ENCODE measurements around the gene MMAB.

The MMAB gene

DNA sequence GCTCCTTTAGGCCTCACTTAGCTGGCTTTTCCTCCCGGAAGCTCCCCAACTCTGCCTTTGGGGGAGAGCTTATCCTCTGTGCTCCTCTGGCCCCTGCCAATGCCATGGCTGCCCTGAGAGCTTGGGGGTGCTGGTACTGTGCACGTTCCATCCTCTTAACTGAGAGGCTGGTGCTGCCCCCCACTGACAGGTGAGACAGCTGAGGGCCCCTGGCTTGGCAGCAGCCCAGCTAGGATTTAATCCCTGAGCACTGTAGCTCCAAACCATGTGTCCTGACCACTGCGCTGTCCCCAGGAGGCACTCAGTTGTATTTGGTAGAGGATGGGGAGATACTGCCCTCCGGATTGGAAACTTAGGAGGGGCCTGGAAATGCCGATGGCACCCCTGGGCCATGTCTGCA is 49.8 kb downstream of the MMAB start:
- no peak for TF ChIP-seq POLR2A (IDR thresholded peaks at IDR 0.05; ENCODE audit: low read depth, low read length)
- FAIRE-seq (no peak), DNase-seq (ENCODE audit: insufficient read length, low spot score) (no peak)

DNA sequence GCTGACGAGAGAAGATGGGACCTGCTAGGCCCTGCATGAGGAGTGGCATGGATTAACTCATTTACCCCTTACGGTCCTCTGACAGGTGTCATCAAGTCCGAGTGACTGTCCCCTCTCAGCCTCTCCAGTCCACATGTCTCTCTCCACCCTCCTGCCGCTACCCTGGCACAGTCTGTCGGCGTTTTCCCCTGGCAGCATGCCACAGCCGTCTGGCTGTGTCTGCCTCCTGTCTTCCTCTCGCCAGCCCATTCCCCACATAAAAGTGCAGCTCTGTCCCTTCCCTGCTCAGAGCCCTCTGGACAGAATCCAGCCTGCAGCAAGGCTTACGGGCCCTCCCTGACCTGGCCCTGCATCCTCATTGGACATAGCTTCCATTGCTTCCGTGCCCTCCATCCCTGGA is 50.2 kb downstream of the MMAB start:
- DNase-seq (ENCODE audit: insufficient read length, low spot score) (no peak), FAIRE-seq (no peak)
- TF ChIP-seq POLR2A (IDR thresholded peaks at IDR 0.05; ENCODE audit: low read depth, low read length) = no peak

DNA sequence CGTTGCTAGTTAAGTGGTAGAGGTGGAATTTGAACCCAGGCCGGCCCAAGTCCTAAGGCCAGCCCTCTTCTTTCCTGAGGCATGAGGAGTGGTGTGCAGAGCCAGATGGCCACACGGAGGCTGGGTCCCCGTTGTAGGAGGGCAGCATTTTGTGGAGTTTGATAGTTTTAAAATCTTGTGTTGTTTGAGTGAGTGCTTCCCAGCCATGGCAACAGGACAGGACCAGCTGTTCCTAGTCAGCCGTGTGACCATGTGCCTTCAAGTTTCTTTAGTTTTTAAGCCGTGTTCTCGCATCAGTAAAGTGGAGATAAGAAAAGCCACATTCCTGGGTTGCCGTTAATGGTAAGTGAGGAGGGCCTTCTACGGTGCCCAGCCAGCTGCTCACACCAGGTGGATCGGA is 51.5 kb downstream of the MMAB start:
- no peak for DNase-seq (ENCODE audit: insufficient read length, low spot score)
- no peak for TF ChIP-seq POLR2A (IDR thresholded peaks at IDR 0.05; ENCODE audit: low read depth, low read length)
- no peak for FAIRE-seq

DNA sequence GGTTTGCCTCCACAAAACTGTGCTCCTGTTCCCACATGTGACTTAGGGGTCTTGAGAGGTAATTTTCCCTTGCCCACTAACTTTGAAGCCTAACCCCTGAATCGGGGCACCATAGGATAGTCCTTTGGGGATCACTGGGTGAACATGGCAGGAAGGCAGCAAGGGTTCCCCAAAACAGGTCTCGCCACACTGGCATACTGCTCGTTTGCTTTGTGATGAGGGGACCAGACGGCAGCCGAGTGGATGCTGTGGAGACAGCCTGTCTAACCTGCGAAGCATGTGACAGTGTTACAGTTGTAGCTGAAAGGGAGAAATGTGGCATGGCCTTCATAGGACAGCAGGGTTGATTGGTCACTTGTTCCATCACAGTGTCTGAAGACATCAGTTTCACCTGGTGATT is 53.5 kb downstream of the MMAB start:
- DNase-seq (ENCODE audit: insufficient read length, low spot score) = no peak
- TF ChIP-seq POLR2A (IDR thresholded peaks at IDR 0.05; ENCODE audit: low read depth, low read length) = no peak
- FAIRE-seq = no peak

DNA sequence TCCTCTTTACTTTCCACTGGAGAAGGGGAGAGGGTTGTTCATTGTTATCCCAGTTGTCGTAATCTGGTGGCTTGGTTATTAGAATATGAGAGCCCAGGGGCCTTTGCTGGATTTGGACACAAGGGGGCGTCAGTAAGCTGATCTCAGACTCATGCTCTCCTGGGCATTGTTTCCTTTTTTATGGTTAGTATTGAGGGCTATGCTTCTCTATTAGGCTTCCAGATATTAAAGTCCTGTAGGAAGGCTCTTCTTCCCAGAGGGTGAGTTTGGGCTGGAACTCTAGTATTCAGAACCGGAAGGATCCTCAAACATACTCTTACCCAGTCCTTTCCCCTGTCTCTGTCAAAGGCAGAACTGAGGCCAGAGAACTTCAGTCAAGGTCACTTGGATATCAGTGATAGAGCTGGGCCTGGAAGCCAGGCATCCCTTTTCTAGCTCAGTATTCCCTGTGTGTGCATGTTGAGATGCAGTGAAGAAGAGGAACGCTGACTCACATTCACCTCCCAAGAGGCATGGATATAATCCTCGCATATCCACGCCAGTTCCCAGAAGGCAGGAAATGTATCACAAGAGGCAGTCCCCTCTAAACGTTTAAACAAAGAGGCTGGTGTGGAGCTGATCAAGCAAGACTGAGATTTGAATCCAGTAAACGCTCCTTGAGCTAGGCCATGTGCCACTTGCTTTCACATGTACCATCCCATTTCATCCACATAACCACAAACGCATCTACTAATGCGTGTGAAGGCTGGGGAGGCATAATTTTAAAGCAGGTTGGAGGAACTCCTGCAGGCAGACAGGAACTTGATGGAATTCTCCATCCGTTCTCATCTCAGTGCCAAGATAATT is 54.3 kb downstream of the MMAB start:
- no peak for FAIRE-seq
- no peak for TF ChIP-seq POLR2A (IDR thresholded peaks at IDR 0.05; ENCODE audit: low read depth, low read length)
- DNase-seq (ENCODE audit: insufficient read length, low spot score) = peak; percentile 64

DNA sequence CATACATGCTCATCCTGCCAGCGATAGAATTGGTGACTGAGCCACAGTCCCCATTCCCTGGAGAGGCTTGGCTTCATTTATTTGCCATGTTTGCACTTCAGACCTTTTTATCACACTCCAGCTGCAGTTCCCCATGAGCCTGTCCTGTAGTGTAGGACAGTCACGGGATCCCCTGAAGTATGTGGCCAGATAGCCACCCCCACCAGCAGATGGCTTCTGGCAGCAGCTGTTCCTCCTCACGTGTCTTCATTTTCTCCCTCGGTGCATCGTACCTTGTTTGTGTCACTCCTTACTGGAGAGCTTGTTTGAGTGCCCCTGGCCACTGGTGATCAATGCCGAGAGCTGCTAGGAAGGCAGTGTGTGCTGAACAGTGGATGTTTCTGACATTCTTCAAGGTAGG is 55.7 kb downstream of the MMAB start:
- TF ChIP-seq POLR2A (IDR thresholded peaks at IDR 0.05; ENCODE audit: low read depth, low read length) = no peak
- no peak for FAIRE-seq
- DNase-seq (ENCODE audit: insufficient read length, low spot score) = no peak

DNA sequence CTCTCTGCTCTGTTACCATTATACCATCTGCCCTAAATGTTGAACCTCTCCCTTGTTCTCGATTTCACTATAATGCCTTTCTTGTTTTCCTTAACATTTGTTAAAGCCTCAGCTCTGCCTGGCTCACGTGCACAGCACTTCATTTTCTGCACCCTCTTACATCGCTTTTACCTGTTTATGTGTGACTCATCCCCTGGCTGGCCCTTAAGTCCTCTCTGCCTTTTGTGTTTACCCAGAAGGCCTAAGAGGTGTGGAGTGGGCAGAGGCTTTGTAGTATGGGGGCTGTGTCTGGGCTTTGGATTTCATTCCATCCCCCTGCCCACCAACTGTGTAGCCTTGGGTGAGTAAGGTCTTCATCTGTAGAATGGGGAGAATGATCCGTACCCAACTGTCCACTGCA is 59.3 kb downstream of the MMAB start:
- no peak for FAIRE-seq
- no peak for TF ChIP-seq POLR2A (IDR thresholded peaks at IDR 0.05; ENCODE audit: low read depth, low read length)
- DNase-seq (ENCODE audit: insufficient read length, low spot score) = no peak

DNA sequence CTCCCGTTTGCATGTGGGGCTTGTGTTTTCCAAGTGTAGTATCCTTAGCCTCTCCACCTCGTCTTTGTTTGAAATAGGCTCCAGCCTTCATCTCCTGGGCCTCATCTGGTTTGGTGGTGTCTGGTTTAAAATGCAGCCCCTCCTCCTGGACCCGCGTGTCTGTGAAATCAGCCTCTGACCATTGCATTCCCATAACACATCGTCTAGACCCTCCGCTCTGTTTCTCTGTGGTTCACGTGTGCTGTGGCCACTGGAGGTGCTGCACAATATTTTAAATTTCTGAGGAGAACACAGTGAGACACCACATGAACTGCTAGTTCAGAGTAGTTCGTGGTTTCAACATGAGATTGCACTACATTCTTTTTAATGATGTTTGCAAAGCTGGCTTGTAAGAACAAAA is 60.3 kb downstream of the MMAB start:
- FAIRE-seq (no peak), DNase-seq (ENCODE audit: insufficient read length, low spot score) (no peak)
- no peak for TF ChIP-seq POLR2A (IDR thresholded peaks at IDR 0.05; ENCODE audit: low read depth, low read length)

DNA sequence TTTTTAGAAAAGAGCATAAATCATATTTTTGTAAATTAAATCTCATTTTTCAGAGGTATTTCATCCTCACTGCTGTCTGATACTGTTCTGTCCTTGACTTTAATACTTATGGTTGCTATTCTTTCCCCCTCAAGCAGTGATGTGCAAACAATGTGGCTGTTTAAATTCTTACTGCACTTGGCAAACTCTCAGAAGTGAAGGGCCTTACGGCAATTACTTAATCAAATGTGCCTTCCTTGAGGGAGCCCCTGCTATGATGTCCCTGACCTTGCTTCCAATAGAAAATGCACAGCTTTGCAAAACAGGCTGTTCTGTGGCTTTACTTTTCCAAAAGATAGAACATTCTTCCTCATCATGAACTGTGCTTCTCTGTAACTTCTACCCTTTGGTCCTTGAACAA is 60.7 kb downstream of the MMAB start:
- DNase-seq (ENCODE audit: insufficient read length, low spot score) (no peak), FAIRE-seq (no peak)
- no peak for TF ChIP-seq POLR2A (IDR thresholded peaks at IDR 0.05; ENCODE audit: low read depth, low read length)

DNA sequence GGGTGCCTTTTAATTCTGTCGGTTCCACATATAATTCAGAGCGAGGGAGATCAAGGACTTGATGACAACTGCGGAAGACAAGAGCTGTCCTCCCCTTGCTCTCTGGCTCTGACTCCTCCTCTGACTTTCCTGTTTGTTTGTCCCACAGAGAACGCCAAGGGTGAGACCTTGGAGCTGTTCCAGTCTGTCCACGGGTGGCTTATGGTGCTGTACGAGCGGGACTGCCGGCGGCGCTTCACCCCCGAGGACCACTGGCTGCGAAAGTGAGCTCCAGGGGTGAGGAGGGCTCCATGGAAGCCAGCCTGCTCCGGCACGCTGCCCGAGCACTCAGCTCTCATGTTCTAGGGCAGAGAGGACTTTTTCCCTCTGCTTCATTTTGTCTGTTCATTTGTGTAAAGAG is 63.1 kb downstream of the MMAB start:
- TF ChIP-seq POLR2A (IDR thresholded peaks at IDR 0.05; ENCODE audit: low read depth, low read length) = no peak
- DNase-seq (ENCODE audit: insufficient read length, low spot score) (no peak), FAIRE-seq (no peak)

DNA sequence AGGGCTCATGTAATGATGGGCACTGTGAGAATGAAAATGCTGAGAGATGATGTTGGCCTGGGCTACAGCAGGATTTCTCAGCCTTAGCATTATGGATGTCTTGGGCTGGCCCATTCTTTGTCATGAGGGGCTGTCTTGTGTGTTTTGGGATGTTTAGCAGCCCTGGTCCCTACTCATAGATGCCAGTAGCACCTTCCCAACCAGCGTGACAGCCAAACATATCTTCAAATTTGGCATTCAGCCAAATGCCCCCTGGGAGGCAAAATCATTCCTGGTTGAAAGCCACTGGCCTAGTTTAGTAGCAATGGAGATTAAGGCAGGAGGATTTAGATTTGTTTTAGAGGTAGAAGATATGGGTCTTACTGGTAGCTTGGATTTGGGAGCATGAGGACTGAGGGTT is 69.2 kb downstream of the MMAB start:
- TF ChIP-seq POLR2A (IDR thresholded peaks at IDR 0.05; ENCODE audit: low read depth, low read length) = no peak
- DNase-seq (ENCODE audit: insufficient read length, low spot score) (no peak), FAIRE-seq (no peak)
